Testis (tissue), 3 donors: ENCODE data around the gene ADI1. TPM values are rescaled to one million over a fixed set of nuclear protein-coding genes. Genes with fewer than 3 reads are reported as not detected.
"Not testable (repeated sequence)": the region's sequence is repeated elsewhere in the genome, so short reads cannot be mapped to it uniquely, and the experiment has no call there.

Source experiments
- DNase-seq: peaks from one replicate; pipeline ENCODE4 v3.0.0-alpha.2; 2019
- H3K27ac ChIP-seq, 2 donors: fragments of 200-600 bp; sonication (generic); one replicate each; pipeline ENCODE4 v1.5.1; 2019
- H3K27me3 ChIP-seq: fragments of 200-600 bp; sonication (generic); one replicate; pipeline ENCODE4 v1.5.1; 2019
- H3K36me3 ChIP-seq: fragments of 200-600 bp; sonication (generic); one replicate; pipeline ENCODE4 v1.5.1; 2017; ENCODE audit warnings: low read depth; ENCODE audit errors: missing control alignments
- H3K4me1 ChIP-seq: fragments of 200-600 bp; sonication (generic); one replicate; pipeline ENCODE4 v1.5.1; 2019
- H3K4me3 ChIP-seq, 2 donors: fragments of 200-600 bp; sonication (generic); one replicate each; pipeline ENCODE4 v1.5.1; 2017 to 2019
- H3K9me3 ChIP-seq: fragments of 200-600 bp; sonication (generic); one replicate; pipeline ENCODE4 v1.5.1; 2017
- CTCF ChIP-seq, 3 experiments: fragments of 450-650 bp in 2 of 3; fragments of 200-600 bp in 1 of 3; sonication (generic) in 1 of 3; IDR thresholded peaks; one replicate each; pipeline ENCODE4 v1.5.1; 2016 to 2019; ENCODE audit warnings: antibody characterized with exemption in 3 of 3, mild to moderate bottlenecking in 2 of 3, moderate library complexity in 1 of 3
- POLR2A ChIP-seq: fragments of 450-650 bp; IDR thresholded peaks from one replicate; pipeline ENCODE4 v1.6.1; 2017; ENCODE audit warnings: antibody characterized with exemption, mild to moderate bottlenecking, moderate library complexity
- WGBS, 2 donors: methylation state at CpG; one replicate each; pipeline ENCODE4 v1.1.5; 2018; 5-methylcytosine and 5-hydroxymethylcytosine counted together
- intact Hi-C: fragments of 100-400 bp; cut with DNase I; formaldehyde crosslinking; loops from one replicate; pipeline ENCODE4 v1.15.1; 2023; ENCODE audit warnings: low total_unique reads
- polyA plus RNA-seq: library from polyadenylated mRNA; stranded (reverse); fragments of 350-450 nt; fragmentation: Illumina TruSeq; extraction: RNeasy Lipid Tissue Mini Kit (QIAGEN cat#74804); gene quantifications from one replicate; pipeline ENCODE4 v1.2.3, GENCODE V29; 2014; ENCODE audit warnings: low read depth, low replicate concordance; ENCODE audit not compliant: insufficient read depth
- total RNA-seq, 2 donors: library from RNA; depleted of rRNA; stranded (reverse); fragments of >200 nt; gene quantifications; one replicate each; pipeline ENCODE4 v1.2.3, GENCODE V29; 2016

The ADI1 gene
- total and polyA plus RNA-seq, 3 donors from 2014 or later, result 41.1 to 52.5 (median 41.6) TPM

- H3K27me3 ChIP-seq, result no peaks in the 10 kb centered on the region
- H3K4me1 ChIP-seq, result peaks cover 26% of the 10 kb centered on the region
- H3K9me3 ChIP-seq, result no peaks in the 10 kb centered on the region
- H3K27ac ChIP-seq, result no peak overlapping the region
- intact Hi-C loops, result no loop called here
- no peak overlapping the region for H3K4me3 ChIP-seq
- 95 to 96% methylated on average over 14 of the region's 14 CpGs for WGBS, 2 donors
- H3K36me3 ChIP-seq, result no peaks in the 10 kb centered on the region
- DNase-seq, result no peak
- TF ChIP-seq POLR2A, result no peak
- no peak for TF ChIP-seq CTCF (IDR thresholded peaks at IDR 0.05)
Observed at GRCh38 chr2:3456125-3456524, 63.2 kb downstream of the ADI1 start.

GRCh38 chr2:3454802-3455201 is 64.5 kb downstream of the ADI1 start:
- TF ChIP-seq POLR2A (no peak), CTCF (IDR thresholded peaks at IDR 0.05) (no peak)
- Histone ChIP-seq H3K4me1 (peaks cover 13% of the 10 kb centered on the region), H3K9me3 (no peaks in the 10 kb centered on the region), H3K36me3 (no peaks in the 10 kb centered on the region), H3K27ac (no peak overlapping the region), H3K4me3 (no peak overlapping the region), H3K27me3 (no peaks in the 10 kb centered on the region)
- intact Hi-C loops, result no loop called here
- no peak for DNase-seq
- 93 to 99% methylated on average over 17 to 22 of the region's 22 CpGs for WGBS, 2 donors

GRCh38 chr2:3454005-3454404 is 65.3 kb downstream of the ADI1 start:
- H3K9me3 ChIP-seq, H3K4me1 ChIP-seq, H3K36me3 ChIP-seq, DNase-seq, H3K4me3 ChIP-seq, H3K27ac ChIP-seq, intact Hi-C loops, H3K27me3 ChIP-seq: not testable (repeated sequence)
- 83 to 88% methylated on average over 5 to 6 of the region's 6 CpGs for WGBS, 2 donors

GRCh38 chr2:3453190-3453999 is 65.9 kb downstream of the ADI1 start:
- no peaks in the 10 kb centered on the region for H3K36me3 ChIP-seq
- 82 to 88% methylated on average over 20 of the region's 20 CpGs for WGBS, 2 donors
- no peaks in the 10 kb centered on the region for H3K27me3 ChIP-seq
- intact Hi-C loops, result no loop called here
- H3K4me3 ChIP-seq, result no peak overlapping the region
- no peak for DNase-seq
- no peak for TF ChIP-seq POLR2A
- no peak for TF ChIP-seq CTCF (IDR thresholded peaks at IDR 0.05)
- no peaks in the 10 kb centered on the region for H3K9me3 ChIP-seq
- H3K4me1 ChIP-seq, result no peaks in the 10 kb centered on the region
- H3K27ac ChIP-seq, result no peak overlapping the region

GRCh38 chr2:3451926-3452671 is 67.2 kb downstream of the ADI1 start:
- 86 to 92% methylated on average over 14 to 17 of the region's 17 CpGs for WGBS, 2 donors
- Histone ChIP-seq H3K9me3 (no peaks in the 10 kb centered on the region), H3K36me3 (no peaks in the 10 kb centered on the region), H3K27me3 (no peaks in the 10 kb centered on the region), H3K4me1 (no peaks in the 10 kb centered on the region), H3K27ac (no peak overlapping the region), H3K4me3 (no peak overlapping the region)
- no peak for DNase-seq
- TF ChIP-seq CTCF (IDR thresholded peaks at IDR 0.05), result no peak
- no peak for TF ChIP-seq POLR2A
- intact Hi-C loops, result no loop called here
